GM12874 (cell line): ENCODE measurements around the gene GIMAP5.
A peak's percentile ranks its signal among the peaks of the same experiment; 100 is the strongest.

ENCODE experiments used
- CTCF ChIP-seq: IDR thresholded peaks from 2 replicates; pipeline ENCODE4 v1.5.1; 2011; ENCODE audit warnings: low read depth, mild to moderate bottlenecking, control low read depth, low read length, moderate library complexity; ENCODE audit not compliant: insufficient read depth

The GIMAP5 gene

GRCh38 chr7:150769768-150770167 is 32.5 kb downstream of the GIMAP5 start:
- no peak for TF ChIP-seq CTCF

- TF ChIP-seq CTCF: no peak
These were observed 41.0 kb downstream of the GIMAP5 start for GRCh38 chr7:150778014-150778737.

GRCh38 chr7:150778738-150779301 is 41.6 kb downstream of the GIMAP5 start:
- peak; percentile 84 for TF ChIP-seq CTCF

GRCh38 chr7:150780292-150780691 is 43.1 kb downstream of the GIMAP5 start:
- TF ChIP-seq CTCF: no peak

GRCh38 chr7:150781103-150781502 is 43.9 kb downstream of the GIMAP5 start:
- no peak for TF ChIP-seq CTCF

GRCh38 chr7:150781961-150782360 is 44.7 kb downstream of the GIMAP5 start:
- TF ChIP-seq CTCF: no peak

- no peak for TF ChIP-seq CTCF
These were observed 47.0 kb downstream of the GIMAP5 start for GRCh38 chr7:150784120-150784736.
